ENCODE data around the gene TMEM163. TPM values are rescaled to one million over a fixed set of nuclear protein-coding genes. Genes with fewer than 3 reads are reported as not detected.

The TMEM163 gene
- total RNA-seq, 2 donors from 2014 or later: 16.2 to 27.5 TPM

- peak overlapping the region; percentile 41 to 62 (median 51) for H3K27ac ChIP-seq
- DNase-seq: peak; percentile 47 to 58 (median 49)
- intact Hi-C loops (cut with DNase I): no loop called here
- H3K4me3 ChIP-seq: peak overlapping the region; percentile 38 to 40
- no peaks in the 10 kb centered on the region for H3K27me3 ChIP-seq
- no peak for TF ChIP-seq CTCF (IDR thresholded peaks at IDR 0.05)
- TF ChIP-seq POLR2A (IDR thresholded peaks at IDR 0.05): peak in 1 of 3 donors; percentile 43
- peaks cover 29% of the 10 kb centered on the region for H3K4me1 ChIP-seq
- ATAC-seq: peak; percentile 52
- no peaks in the 10 kb centered on the region for H3K9me3 ChIP-seq
- H3K36me3 ChIP-seq (replicated peaks in 1 of 2; ENCODE audit: insufficient read depth in 1 of 2, low read depth in 2 of 2): no peaks in the 10 kb centered on the region
- WGBS, 2 donors: 1% methylated on average over 91 of the region's 91 CpGs; no CpG with 5 or more reads in 1 of the 2 donors
Observed at GRCh38 chr2:134718023-134718816, 580 bp downstream of the TMEM163 start.

- no peak for TF ChIP-seq POLR2A (IDR thresholded peaks at IDR 0.05)
- no peak for TF ChIP-seq CTCF (IDR thresholded peaks at IDR 0.05)
- H3K27me3 ChIP-seq: no peaks in the 10 kb centered on the region
- H3K4me1 ChIP-seq: peaks cover 31% of the 10 kb centered on the region
- 48 to 60% methylated on average over 24 of the region's 24 CpGs for WGBS, 2 donors
- H3K4me3 ChIP-seq: peak overlapping the region; percentile 38 to 40
- peak overlapping the region in 3 of 4 donors; percentile 48 to 62 (median 54) for H3K27ac ChIP-seq
- no peaks in the 10 kb centered on the region for H3K9me3 ChIP-seq
- no peak for ATAC-seq
- intact Hi-C loops (cut with DNase I): no loop called here
- no peak for DNase-seq
- H3K36me3 ChIP-seq (replicated peaks in 1 of 2; ENCODE audit: insufficient read depth in 1 of 2, low read depth in 2 of 2): no peaks in the 10 kb centered on the region
Observed at GRCh38 chr2:134717286-134718022, 1.3 kb downstream of the TMEM163 start.

- WGBS, 2 donors: 52 to 67% methylated on average over 8 of the region's 8 CpGs
Observed at GRCh38 chr2:134716721-134717243, 2.0 kb downstream of the TMEM163 start.

GRCh38 chr2:134715932-134716643 lies 2.7 kb downstream of the TMEM163 start:
- WGBS, 2 donors: 64 to 70% methylated on average over 4 of the region's 4 CpGs
- intact Hi-C loops (cut with DNase I): no loop called here
- H3K27ac ChIP-seq: no peak overlapping the region
- H3K4me3 ChIP-seq: no peak overlapping the region
- no peaks in the 10 kb centered on the region for H3K36me3 ChIP-seq (replicated peaks in 1 of 2; ENCODE audit: insufficient read depth in 1 of 2, low read depth in 2 of 2)
- DNase-seq (no peak), ATAC-seq (no peak)
- no peaks in the 10 kb centered on the region for H3K9me3 ChIP-seq
- H3K27me3 ChIP-seq: no peaks in the 10 kb centered on the region
- TF ChIP-seq CTCF (IDR thresholded peaks at IDR 0.05): no peak
- TF ChIP-seq POLR2A (IDR thresholded peaks at IDR 0.05): no peak
- peaks cover 40% of the 10 kb centered on the region for H3K4me1 ChIP-seq

More at GRCh38 chr2:134716721-134717243, 2.0 kb downstream of the TMEM163 start:
- no peak for DNase-seq
- Histone ChIP-seq H3K4me3 (no peak overlapping the region), H3K27me3 (no peaks in the 10 kb centered on the region), H3K9me3 (no peaks in the 10 kb centered on the region), H3K27ac (no peak overlapping the region), H3K4me1 (peaks cover 38% of the 10 kb centered on the region), H3K36me3 (replicated peaks in 1 of 2; ENCODE audit: insufficient read depth in 1 of 2, low read depth in 2 of 2) (no peaks in the 10 kb centered on the region)
- intact Hi-C loops (cut with DNase I): no loop called here
- no peak for ATAC-seq
- TF ChIP-seq POLR2A (IDR thresholded peaks at IDR 0.05): no peak
- no peak for TF ChIP-seq CTCF (IDR thresholded peaks at IDR 0.05)

All from body of pancreas (tissue), 4 donors.